Adrenal gland (tissue), 12 donors: Measurements from ENCODE around the gene GNAT1. TPM values are rescaled to one million over a fixed set of nuclear protein-coding genes. Genes with fewer than 3 reads are reported as not detected.

Experiments
- DNase-seq, 7 donors: peaks; one replicate each; pipeline ENCODE4 v3.0.0-alpha.2; 2019 to 2020
- H3K27ac ChIP-seq, 5 donors: fragments of 200-600 bp; sonication (generic) in 4 of 5; 1 replicate in 3 of 5; 2 replicates in 2 of 5; pipeline versions ENCODE4 v1.5.1 to v1.8.0; 2016 to 2020; ENCODE audit warnings: mild to moderate bottlenecking in 1 of 5
- H3K27me3 ChIP-seq: fragments of 200-600 bp; 2 replicates; pipeline ENCODE4 v1.8.0; 2021
- H3K36me3 ChIP-seq, 2 donors: fragments of 200-600 bp; replicated peaks in 1 of 2; 1 replicate in 1 of 2; 2 replicates in 1 of 2; pipeline versions ENCODE4 v1.5.1 to v1.8.0; 2018 to 2022
- H3K4me1 ChIP-seq, 2 donors: fragments of 200-600 bp; replicated peaks in 1 of 2; 1 replicate in 1 of 2; 2 replicates in 1 of 2; pipeline versions ENCODE4 v1.5.1 to v1.8.0; 2018 to 2021
- H3K4me3 ChIP-seq, 4 donors: fragments of 200-600 bp; sonication (generic) in 3 of 4; one replicate each; pipeline ENCODE4 v1.5.1; 2016 to 2018
- H3K9me3 ChIP-seq, 3 donors: fragments of 200-600 bp; sonication (generic) in 1 of 3; replicated peaks in 1 of 3; 1 replicate in 2 of 3; 2 replicates in 1 of 3; pipeline versions ENCODE4 v1.5.1 to v1.8.0; 2016 to 2021
- POLR2A ChIP-seq, 2 donors: fragments of 450-650 bp; IDR thresholded peaks; one replicate each; pipeline ENCODE4 v1.6.1; 2017; ENCODE audit warnings: antibody characterized with exemption in 2 of 2, mild to moderate bottlenecking in 2 of 2, moderate library complexity in 1 of 2
- WGBS, 4 donors: extraction: QIAGEN DNeasy Blood & Tissue Kit in 2 of 4; methylation state at CpG; one replicate each; pipeline versions ENCODE4 v1.1.5 to v1.1.7; 2013 to 2017; 5-methylcytosine and 5-hydroxymethylcytosine counted together
- intact Hi-C, 2 donors: fragments of 100-400 bp; cut with DNase I; formaldehyde crosslinking; loops; one replicate each; pipeline versions ENCODE4 v1.14.1 to v1.15.0; 2022 to 2023
- polyA plus RNA-seq, 3 donors: library from polyadenylated mRNA; stranded (reverse); fragments of 200-250 nt in 2 of 3; fragments of 350-450 nt in 1 of 3; fragmentation: Illumina TruSeq in 1 of 3; extraction: RNeasy Lipid Tissue Mini Kit (QIAGEN cat#74804) in 1 of 3; gene quantifications; one replicate each; pipeline ENCODE4 v1.2.3, GENCODE V29; 2013 to 2014
- total RNA-seq, 9 donors: library from RNA; depleted of rRNA in 4 of 9; stranded (reverse); fragments of >200 nt in 4 of 9; fragments of 120-200 nt in 1 of 9; fragmentation: NEBNext Ultra II Directional in 1 of 9; extraction: Animal tissue kit (Norgen Biotek cat#: 25700) in 1 of 9; gene quantifications; one replicate each; pipeline versions ENCODE4 v1.1.0 to v1.2.4, GENCODE V29; 2013 to 2023
- TF ChIP-seq, protein P1 (sequence below), 6 experiments: fragments of 450-650 bp in 4 of 6; fragments of 200-600 bp in 2 of 6; sonication (generic) in 1 of 6; IDR thresholded peaks; 1 replicate in 5 of 6; 2 replicates in 1 of 6; pipeline versions ENCODE4 v1.5.1 to v1.8.0; 2016 to 2021; ENCODE audit warnings: antibody characterized with exemption in 6 of 6, mild to moderate bottlenecking in 2 of 6, moderate library complexity in 1 of 6
- donor health status: healthy with polysubstance abuse.
- donor health status: Bipolar disorder and iron deficiency.
- donor health status: DM: yes; HTN: yes; CAD: no.
- donor health status: DM: no; HTN: no; CAD: no.
- donor health status: DM: no; HTN: no; CAD: no.
- donor health status: DM: yes; HTN: yes; CAD: no.

Gene GNAT1
- total and polyA plus RNA-seq, 12 donors: not detected

DNA sequence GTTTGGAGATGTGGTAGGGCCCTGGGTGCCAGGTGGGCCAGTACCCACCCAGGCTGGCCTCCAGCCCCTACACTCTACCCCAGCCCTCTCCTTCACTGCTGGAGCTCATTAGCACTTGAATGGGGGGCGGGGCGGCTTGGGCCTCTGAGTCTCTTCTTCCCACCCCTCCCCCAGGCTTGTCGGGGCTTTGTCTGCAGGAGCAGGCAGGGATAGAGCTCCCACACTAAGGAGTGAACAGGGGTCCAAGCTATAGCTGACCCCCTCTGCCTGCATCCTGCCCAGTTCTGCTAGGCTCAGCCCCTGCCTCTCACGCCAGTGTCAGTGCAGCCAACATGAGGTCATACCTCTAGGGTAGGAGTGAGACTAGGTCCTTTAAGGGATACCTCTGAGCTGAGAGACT, 49.8 kb downstream of the GNAT1 start:
- H3K4me1 ChIP-seq: peaks cover 42 to 79% of the 10 kb centered on the region in 2 donors
- TF ChIP-seq, protein P1, sequence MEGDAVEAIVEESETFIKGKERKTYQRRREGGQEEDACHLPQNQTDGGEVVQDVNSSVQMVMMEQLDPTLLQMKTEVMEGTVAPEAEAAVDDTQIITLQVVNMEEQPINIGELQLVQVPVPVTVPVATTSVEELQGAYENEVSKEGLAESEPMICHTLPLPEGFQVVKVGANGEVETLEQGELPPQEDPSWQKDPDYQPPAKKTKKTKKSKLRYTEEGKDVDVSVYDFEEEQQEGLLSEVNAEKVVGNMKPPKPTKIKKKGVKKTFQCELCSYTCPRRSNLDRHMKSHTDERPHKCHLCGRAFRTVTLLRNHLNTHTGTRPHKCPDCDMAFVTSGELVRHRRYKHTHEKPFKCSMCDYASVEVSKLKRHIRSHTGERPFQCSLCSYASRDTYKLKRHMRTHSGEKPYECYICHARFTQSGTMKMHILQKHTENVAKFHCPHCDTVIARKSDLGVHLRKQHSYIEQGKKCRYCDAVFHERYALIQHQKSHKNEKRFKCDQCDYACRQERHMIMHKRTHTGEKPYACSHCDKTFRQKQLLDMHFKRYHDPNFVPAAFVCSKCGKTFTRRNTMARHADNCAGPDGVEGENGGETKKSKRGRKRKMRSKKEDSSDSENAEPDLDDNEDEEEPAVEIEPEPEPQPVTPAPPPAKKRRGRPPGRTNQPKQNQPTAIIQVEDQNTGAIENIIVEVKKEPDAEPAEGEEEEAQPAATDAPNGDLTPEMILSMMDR (IDR thresholded peaks at IDR 0.05): no peak
- no peak for TF ChIP-seq POLR2A (IDR thresholded peaks at IDR 0.05)
- no peaks in the 10 kb centered on the region for H3K36me3 ChIP-seq
- H3K27ac ChIP-seq: peak overlapping the region in 3 of 5 donors; percentile 3 to 92 (median 86)
- intact Hi-C loops: no loop called here
- WGBS, 4 donors: 69 to 100% (median 78%) methylated on average over 1 to 4 of the region's 4 CpGs
- no peak overlapping the region for H3K4me3 ChIP-seq
- DNase-seq: no peak
- no peaks in the 10 kb centered on the region for H3K27me3 ChIP-seq
- no peaks in the 10 kb centered on the region for H3K9me3 ChIP-seq

- DNase-seq: no peak
- intact Hi-C loops: no loop called here
- Histone ChIP-seq H3K9me3 (no peaks in the 10 kb centered on the region), H3K27me3 (no peaks in the 10 kb centered on the region), H3K27ac (peak overlapping the region in 4 of 5 donors; percentile 54 to 92 (median 81)), H3K4me3 (no peak overlapping the region), H3K36me3 (no peaks in the 10 kb centered on the region), H3K4me1 (peaks cover 49 to 86% of the 10 kb centered on the region in 2 donors)
- WGBS, 4 donors: 47 to 60% (median 57%) methylated on average over 5 to 7 of the region's 7 CpGs
- TF ChIP-seq, protein P1 (IDR thresholded peaks at IDR 0.05): no peak
- TF ChIP-seq POLR2A (IDR thresholded peaks at IDR 0.05): no peak
Observed at GRCh38 chr3:50241713-50242380, 50.4 kb downstream of the GNAT1 start.

- Histone ChIP-seq H3K36me3 (peaks cover 0 to 3% of the 10 kb centered on the region in 2 donors), H3K4me1 (peaks cover 49 to 91% of the 10 kb centered on the region in 2 donors), H3K4me3 (no peak overlapping the region), H3K27ac (peak overlapping the region in 4 of 5 donors; percentile 54 to 92 (median 81)), H3K9me3 (no peaks in the 10 kb centered on the region), H3K27me3 (no peaks in the 10 kb centered on the region)
- no peak for DNase-seq
- WGBS, 4 donors: 17 to 83% (median 48%) methylated on average over 1 to 3 of the region's 3 CpGs
- TF ChIP-seq, protein P1 (IDR thresholded peaks at IDR 0.05): no peak
- no peak for TF ChIP-seq POLR2A (IDR thresholded peaks at IDR 0.05)
- intact Hi-C loops: no loop called here
Observed at GRCh38 chr3:50242381-50242770, 51.0 kb downstream of the GNAT1 start.

- Histone ChIP-seq H3K27ac (peak overlapping the region; percentile 54 to 92 (median 76)), H3K36me3 (peaks cover 0 to 6% of the 10 kb centered on the region in 2 donors), H3K4me1 (peaks cover 49 to 98% of the 10 kb centered on the region in 2 donors), H3K27me3 (no peaks in the 10 kb centered on the region), H3K4me3 (no peak overlapping the region), H3K9me3 (no peaks in the 10 kb centered on the region)
- peak; percentile 58 to 81 (median 66) for DNase-seq
- intact Hi-C loops: no loop called here
- TF ChIP-seq POLR2A (IDR thresholded peaks at IDR 0.05): no peak
- TF ChIP-seq, protein P1 (IDR thresholded peaks at IDR 0.05): peak in 1 of 6 experiments; percentile 20
- WGBS, 4 donors: 31 to 50% (median 38%) methylated on average over 11 to 14 of the region's 14 CpGs
Observed at GRCh38 chr3:50242851-50243542, 51.6 kb downstream of the GNAT1 start.
